DOHH2 (cell line): Measurements from ENCODE around the gene AMHR2.

Experiments used
- CTCF ChIP-seq: fragments of 200-600 bp; sonication (generic); IDR thresholded peaks from one replicate; pipeline ENCODE4 v1.5.1; 2014; ENCODE audit warnings: antibody characterized with exemption, mild to moderate bottlenecking, low read depth, low read length; ENCODE audit not compliant: poor library complexity, severe bottlenecking
- EZH2phosphoT487 ChIP-seq: fragments of 200-600 bp; sonication (generic); IDR thresholded peaks from 2 replicates; pipeline ENCODE4 v1.6.1; 2017; ENCODE audit warnings: borderline replicate concordance, mild to moderate bottlenecking, antibody characterized with exemption, low read length, moderate library complexity, mixed read lengths

GRCh38 chr12:53399896-53400295 is 23.8 kb upstream of the AMHR2 start:
- TF ChIP-seq CTCF (no peak), EZH2phosphoT487 (no peak)
